HG02870 (cell line): ENCODE measurements around the gene NFAT5.
"Not testable (repeated sequence)": the region's sequence is repeated elsewhere in the genome, so short reads cannot be mapped to it uniquely, and the experiment has no call there.

Source experiments
- ATAC-seq: cut with Tn5 transposase; IDR thresholded peaks from one replicate; pipeline ENCODE4 v1.9.1; 2021; ENCODE audit warnings: mild to moderate bottlenecking, moderate library complexity; ENCODE audit not compliant: unreplicated experiment

The NFAT5 gene, protein sequence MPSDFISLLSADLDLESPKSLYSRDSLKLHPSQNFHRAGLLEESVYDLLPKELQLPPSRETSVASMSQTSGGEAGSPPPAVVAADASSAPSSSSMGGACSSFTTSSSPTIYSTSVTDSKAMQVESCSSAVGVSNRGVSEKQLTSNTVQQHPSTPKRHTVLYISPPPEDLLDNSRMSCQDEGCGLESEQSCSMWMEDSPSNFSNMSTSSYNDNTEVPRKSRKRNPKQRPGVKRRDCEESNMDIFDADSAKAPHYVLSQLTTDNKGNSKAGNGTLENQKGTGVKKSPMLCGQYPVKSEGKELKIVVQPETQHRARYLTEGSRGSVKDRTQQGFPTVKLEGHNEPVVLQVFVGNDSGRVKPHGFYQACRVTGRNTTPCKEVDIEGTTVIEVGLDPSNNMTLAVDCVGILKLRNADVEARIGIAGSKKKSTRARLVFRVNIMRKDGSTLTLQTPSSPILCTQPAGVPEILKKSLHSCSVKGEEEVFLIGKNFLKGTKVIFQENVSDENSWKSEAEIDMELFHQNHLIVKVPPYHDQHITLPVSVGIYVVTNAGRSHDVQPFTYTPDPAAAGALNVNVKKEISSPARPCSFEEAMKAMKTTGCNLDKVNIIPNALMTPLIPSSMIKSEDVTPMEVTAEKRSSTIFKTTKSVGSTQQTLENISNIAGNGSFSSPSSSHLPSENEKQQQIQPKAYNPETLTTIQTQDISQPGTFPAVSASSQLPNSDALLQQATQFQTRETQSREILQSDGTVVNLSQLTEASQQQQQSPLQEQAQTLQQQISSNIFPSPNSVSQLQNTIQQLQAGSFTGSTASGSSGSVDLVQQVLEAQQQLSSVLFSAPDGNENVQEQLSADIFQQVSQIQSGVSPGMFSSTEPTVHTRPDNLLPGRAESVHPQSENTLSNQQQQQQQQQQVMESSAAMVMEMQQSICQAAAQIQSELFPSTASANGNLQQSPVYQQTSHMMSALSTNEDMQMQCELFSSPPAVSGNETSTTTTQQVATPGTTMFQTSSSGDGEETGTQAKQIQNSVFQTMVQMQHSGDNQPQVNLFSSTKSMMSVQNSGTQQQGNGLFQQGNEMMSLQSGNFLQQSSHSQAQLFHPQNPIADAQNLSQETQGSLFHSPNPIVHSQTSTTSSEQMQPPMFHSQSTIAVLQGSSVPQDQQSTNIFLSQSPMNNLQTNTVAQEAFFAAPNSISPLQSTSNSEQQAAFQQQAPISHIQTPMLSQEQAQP (N-terminal part only)

DNA sequence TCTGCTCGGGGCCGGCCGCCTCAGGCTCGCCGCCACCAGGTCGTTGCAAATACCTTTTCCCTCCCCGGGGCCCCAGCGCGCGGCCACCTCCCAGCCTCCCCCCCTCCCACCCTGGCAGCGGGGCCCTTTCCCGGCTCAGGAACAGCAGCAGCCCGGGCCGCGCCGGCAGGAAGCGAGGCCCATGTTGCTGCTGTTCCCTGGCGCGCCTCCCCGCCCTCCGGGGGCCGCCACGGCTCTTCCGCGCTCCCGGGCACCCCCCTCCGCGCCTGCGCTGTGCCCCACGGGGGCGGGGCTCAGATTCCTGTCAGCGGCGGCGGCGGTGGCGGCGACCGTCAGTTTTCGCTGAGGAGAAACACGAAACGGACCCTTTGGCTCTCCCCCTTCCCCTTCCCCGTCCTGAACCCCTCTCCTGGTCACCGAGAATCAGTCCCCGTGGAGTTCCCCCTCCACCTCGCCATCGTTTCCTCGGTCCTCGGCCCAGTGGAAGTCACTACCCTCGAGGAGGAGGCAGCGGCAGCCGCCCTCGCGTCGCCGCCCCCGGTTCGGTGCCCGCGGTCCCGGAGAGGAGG is at the start of gene NFAT5:
Gene NFAT5, plus strand, starts transcription at position 296 of the 569 bp plus-strand sequence. CDS start 336 bp downstream, outside the sequence.
- peak; percentile 41 for ATAC-seq

DNA sequence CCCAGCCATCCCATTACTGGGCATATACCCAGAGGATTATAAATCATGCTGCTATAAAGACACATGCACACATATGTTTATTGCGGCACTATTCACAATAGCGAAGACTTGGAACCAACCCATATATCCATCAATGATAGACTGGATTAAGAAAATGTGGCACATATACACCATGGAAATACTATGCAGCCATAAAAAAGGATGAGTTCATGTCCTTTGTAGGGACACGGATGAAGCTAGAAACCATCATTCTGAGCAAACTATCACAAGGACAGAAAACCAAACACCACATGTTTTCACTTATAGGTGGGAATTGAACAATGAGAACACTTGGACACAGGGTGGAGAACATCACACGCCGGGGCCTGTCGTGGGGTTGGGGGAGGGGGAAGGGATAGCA is 47.9 kb upstream of the NFAT5 start:
- ATAC-seq = not testable (repeated sequence)

DNA sequence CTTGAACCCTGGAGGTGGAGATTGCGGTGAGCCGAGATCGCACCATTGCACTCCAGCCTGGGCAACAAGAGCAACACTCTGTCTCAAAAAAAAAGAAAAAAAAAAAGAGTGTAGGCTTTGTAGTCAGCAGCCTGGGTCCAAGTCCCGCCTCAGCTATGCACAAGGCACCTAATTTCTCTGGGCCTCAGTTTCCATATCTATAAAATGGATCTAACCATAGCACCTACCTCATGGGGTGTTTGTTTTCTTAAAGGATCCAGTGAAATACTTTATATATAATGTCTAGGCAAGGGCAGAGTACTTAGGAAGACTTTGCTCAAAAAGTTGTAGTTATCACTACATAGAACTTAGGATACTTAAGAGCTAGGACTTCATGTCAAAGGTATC is 45.4 kb upstream of the NFAT5 start:
- ATAC-seq = no peak

DNA sequence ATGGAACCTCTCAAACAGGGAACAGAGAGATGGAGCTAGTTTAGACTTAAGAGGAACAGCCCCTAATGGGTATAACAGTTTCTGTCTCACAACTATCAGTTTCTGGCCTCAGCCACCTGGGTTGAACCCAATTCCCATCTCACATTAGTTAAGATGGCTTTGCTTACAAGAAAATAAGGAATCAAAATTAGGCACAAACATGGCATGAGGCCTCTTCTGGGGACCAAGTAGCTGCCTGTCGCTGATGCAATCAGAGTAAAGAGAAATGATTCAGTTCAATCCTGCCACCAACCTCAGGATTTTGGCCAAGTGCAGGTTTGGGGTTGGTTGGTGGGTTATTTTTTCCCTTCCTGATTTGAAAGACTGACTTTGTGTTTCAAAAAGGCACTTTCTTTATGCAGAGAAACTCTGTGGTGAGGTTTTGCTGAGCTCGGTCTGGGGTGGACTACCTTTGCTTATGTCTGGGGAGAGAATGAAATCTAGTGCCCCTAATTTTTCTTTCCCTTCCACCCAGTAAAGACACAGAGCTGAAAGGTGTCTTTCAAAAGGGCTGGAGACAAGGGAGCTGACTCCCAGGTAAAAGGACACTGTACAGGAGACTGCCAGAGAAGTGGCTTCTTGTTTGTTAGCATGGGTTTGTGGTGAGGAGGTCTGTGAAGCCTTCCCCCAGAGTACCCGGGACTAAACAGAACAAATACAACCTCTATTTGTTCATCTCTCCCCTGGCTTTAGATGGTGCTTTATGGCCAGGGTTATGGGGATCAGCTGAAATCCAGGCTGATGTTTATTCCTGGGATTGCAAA is 44.8 kb upstream of the NFAT5 start:
- ATAC-seq = peak; percentile 73

DNA sequence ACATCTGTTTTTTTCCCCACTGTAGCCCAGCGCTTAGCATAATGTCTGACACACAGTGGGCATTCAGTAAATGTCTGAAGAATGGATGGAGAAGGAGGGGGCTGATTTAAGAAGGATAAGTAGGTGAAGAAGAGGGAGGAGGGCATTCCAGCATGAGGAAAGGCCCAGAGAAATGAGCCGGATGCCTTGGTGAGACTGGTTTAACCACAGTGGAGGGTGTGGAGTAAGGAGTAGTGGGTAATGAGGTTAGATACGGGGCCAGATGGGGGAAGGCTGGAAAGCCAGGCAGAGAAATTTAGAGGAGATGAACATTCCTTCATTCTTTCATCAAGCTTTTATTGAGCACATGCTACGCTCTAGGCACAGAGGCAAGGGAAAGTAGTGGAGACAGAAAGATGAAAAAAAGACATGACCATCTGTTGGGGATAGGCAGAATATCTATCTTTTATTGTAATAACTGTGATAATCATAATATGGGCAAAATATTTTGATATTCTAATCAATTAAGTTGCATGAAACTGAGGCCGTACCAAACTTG is 43.7 kb upstream of the NFAT5 start:
- ATAC-seq = no peak

DNA sequence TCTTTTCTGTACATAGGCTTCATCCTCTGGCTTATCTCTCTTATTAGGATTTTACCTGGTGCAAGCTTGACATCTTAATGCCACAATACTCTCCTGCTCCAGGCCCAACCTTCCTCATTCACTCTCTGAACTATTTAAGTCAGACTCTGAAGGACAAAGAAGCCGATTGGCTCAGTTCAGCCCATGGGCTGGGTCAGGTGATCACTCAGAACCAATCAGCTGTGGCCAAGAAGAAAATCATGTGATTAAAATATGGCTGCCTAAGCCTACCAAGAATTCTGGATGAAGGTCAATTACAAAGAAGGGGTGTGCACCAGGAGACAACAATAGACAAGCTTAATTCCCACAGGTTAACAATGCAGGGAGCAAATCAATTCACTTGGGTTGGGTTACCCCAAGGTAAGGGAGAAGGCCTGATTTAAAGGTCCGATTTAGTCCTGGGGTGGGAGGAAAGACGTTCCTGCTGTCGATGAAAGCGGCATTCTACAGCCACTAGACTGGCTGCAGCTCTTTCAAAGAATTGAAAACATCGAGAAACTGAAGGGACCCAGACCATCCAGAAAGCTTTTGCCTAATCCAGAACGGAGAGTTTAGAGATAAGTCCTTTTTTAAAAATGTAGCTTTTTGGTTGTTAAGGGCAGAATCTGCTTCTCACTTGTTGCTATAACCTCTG is 42.9 kb upstream of the NFAT5 start:
- no peak for ATAC-seq

DNA sequence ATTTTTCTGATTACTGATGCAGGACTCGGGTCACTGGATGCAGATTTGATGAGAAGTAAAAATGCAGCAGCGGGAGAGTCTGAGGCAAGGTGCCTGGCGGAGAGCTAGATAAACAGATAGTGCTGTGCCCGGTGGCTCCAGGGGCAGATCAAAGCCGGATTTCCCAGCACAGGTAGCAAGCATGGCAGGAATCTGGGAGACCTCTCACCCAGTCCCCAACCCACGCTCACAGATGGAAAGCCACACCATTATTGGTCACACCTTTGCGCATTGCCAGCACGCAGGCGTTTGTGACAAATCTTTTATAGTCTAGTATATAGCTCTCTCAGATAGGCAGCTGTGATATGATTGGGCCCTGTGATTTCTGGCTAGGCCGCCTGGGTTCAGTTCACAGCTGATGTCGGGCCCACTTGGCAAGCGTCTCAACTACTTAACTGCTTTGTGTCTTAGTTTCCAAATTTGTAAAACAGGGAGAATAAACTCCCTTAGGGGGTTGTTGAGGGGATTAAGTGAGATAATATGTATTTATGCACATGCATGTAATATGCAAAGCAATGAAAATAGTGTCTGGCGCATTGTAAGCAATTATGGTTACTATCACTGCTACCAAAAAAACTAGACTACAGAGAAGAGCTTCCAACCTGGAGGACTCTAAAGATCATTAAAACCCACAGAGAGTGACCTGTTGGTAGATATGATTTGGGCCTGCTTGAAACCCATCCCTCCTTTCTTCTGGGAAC is 42.0 kb upstream of the NFAT5 start:
- ATAC-seq = no peak

DNA sequence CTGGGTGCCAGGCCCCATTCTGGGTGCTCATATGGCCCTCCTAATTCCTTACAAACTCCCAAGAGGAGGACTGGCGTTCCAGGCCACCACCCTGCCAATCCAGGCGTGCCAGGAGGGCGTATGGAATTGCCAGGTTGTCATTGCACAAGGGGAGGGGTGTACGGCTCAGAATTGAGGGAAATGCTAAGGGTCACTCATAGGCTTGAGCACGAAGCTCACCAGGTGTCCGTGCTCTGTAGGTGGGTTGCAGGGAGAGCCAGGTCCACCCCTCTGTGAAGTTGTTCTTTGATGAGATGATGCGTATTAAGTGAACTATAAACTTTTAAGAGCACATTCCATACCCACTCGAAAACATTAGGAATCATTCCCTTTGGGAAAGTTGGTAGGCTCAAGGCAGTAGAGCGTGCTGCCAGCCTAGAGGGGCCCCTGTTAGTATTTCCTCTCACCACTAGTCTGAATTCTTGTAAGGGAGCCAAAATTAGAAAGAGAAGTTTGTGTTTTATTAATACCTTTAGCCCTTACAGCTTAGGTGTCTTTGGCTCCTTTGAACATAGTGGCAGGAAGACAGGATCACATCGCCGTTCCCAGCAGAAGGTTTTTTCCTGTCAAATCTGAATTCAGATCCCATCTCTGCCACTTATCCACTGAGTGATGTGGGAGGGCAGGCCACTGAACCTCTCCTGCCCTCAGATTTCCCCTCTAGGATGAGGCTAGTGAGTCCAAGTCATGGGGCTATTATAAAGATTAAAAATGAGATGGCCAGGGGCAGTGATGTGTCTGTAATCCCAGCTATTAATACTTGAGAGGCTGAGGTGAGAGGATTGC is 38.7 kb upstream of the NFAT5 start:
- no peak for ATAC-seq

DNA sequence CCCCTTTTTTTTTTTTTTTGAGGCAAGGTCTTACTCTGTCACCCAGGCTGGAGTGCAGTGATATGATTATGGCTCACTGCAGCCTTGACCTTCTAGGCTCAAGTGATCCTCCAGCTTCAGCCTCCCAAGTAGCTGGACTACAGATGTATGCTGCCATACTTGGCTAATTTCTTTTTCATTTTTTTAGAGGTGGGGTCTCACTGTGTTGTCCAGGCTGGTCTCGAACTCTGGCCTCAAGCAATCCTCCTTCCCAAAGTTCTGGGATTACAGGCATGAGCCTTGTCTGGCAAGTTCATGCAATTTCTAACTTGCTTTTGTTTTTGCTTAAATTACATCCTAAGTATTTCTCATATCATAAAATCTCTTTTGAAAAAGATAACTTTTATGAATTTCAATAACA is 33.8 kb upstream of the NFAT5 start:
- ATAC-seq = no peak

DNA sequence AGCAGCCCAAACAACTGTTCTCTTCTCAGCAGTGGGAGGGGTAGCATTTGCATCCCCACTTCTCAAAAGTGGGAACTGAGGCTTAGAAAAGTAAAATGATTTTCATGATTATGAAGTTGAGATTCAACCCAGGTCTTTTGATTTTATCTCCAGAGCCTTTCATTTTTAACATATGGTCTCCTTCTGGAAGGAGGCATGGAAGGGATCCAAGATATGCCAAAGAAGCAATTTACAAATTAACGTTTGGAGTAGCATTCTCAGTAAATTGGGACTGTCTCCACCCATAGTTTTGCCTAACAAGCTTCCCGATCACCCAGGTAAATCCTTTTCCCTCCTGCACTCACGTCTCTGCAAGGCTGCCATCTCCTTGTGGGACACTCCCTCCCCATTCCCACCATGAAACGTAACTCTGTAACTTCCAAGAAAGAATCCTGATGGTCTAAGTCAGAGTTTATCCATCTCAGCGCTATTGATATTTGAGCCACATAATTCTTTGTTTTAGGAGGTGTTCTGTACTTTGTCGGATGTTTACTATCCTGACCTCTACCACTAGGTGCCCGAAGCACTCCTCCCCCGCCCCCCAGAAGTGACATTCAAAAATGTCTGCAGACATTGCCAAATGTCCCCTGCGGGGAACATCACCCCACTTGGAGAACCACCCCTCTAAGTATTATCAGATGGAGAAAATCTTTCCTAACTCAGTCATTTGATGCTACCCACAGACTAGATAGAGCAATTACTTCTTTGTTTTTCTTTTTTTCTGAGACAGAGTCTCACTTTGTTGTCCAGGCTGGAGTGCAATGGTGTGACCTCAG is 32.9 kb upstream of the NFAT5 start:
- no peak for ATAC-seq

DNA sequence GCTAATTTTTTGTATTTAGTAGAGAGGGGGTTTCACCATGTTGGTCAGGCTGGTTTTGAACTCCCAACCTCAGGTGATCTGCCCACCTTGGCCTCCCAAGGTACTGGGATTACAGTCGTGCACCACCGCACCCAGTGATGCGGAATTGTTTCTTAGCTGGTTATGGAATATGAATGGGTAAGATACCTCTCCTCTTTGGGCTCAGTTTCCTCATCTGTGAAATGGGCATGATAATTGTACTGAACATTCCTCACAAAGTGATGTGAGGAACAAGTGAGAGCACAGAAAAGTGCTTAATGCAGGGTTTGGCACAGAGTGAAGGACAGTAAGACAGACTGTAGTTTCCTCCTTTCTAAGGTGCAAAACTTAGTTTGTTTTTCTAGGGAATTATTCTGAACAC is 31.0 kb upstream of the NFAT5 start:
- ATAC-seq = no peak

DNA sequence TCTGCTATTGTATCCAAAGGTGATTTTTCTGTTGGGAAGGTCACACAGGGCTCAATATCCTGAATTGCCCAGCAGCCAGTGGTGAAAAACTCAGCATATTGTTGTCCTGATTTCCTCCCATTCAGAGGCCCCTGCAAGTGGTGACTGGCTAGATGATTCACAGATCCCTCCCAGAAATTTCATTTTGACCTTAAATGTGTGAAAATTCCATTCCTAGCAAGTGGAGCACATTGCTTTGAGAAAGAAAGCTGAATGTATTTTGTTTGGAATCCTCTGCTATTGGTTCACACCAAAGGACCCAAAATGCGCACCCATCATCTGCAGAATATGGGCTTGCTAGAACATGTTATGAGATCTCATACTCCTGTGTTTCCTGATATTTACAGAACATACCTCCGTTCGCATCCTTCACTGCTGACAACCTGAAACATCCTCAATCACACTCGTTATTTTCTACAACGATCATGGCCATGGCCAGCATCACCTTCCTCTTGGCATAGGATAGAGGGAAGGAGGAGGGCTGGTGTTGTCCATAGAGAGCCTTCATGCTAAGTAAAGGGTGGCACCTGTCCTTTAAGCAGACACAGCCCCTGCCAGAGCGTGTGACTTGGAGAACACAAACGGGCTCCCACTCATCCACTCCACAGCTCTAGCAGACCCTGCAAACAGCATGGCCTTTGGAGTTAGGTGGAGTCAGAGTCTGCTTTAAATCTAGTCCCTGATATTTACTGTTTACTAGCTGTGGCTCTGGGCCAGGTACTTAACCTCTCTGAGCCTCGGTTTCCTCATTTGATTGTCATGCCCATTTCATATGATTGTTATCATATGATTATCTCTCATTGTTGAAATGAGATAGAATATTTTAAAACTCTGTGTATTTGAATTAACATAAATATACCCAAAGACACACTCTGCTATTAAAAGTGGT is 30.4 kb upstream of the NFAT5 start:
- no peak for ATAC-seq

DNA sequence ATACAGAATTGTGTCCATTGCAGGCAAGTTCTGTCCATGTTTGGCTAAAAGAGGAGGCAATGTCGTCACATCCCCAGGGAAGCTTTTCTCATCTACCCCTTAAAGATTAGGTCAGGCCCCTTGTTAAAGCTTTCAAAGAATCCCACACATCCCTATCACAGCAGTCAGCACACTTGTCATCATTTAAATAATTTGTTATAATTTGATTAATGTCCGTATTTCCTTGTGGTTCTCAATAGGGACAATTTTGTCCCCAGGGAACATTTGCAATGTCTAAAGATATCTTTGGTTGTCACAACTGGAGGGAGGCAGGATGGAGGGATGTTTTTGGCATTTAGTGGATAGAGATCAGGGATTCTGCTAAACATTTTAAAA is 28.1 kb upstream of the NFAT5 start:
- ATAC-seq = no peak

DNA sequence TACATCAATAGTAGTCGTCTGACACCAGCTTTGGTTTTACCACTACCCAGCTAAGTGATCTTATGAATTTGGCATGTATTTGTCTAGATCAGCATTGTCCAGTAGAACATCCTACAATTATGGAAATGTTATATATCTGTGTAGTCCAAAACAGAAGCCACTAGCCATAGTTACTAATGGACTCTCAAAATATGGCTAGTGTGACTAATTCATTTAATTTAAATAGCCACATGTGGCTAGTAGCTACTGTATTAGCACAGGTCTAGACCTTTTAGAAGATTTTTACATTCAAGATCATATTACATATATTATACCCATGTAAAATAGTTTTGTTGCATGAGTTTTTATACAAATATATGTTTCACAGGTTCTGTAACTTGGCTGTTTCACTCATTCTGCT is 27.0 kb upstream of the NFAT5 start:
- no peak for ATAC-seq

DNA sequence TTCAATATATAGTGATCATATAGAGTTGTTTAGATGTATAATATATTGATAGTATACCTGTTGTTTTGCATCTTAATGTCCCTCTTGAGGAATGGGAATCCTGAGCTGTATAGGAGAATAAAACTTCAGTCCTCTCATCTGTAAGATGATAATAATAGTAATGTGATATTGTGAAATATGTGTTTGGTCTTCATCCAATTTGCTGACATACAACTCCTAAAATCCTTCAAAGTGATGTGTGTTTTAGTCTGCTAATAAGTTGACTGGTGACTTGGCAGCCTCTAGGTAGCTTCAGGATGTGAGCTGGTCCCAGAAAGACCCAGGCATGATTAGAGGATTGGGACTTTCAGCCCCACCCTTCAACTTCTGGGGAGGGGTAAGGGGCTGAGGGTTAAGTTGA is 22.8 kb upstream of the NFAT5 start:
- ATAC-seq = no peak

DNA sequence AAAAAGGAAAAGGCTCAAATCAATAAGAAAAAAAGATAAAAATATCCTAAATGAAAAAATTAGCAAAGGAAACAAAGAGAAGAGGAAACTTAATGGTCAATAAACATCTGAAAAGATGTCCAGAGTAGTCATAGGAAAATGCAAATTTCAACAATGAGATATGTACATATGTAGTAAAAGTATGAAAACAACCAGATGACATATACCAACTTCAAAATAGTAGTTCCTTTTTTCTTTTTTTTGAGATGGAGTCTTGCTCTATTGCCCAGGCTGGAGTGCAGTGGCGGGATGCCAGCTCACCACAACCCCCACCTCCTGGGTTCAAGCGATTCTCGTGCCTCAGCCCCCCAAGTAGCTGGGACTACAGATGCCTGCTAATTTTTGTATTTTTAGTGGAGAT is 21.7 kb upstream of the NFAT5 start:
- no peak for ATAC-seq
